Skeletal muscle cell (primary cell): ENCODE measurements around the gene TMEM225B.
"Not testable (repeated sequence)": the region's sequence is repeated elsewhere in the genome, so short reads cannot be mapped to it uniquely, and the experiment has no call there.

Experiments used
- DNase-seq: peaks from one replicate; pipeline ENCODE4 v3.0.0-alpha.2; 2010; ENCODE audit warnings: low read depth
- H3K4me3 ChIP-seq: 2 replicates; pipeline ENCODE4 v1.5.1; 2011; ENCODE audit warnings: low read depth, mild to moderate bottlenecking, control low read depth, low read length, moderate library complexity

TMEM225B gene

GRCh38 chr7:99621271-99621670, 23.2 kb downstream of the TMEM225B start:
- H3K4me3 ChIP-seq, result no peak overlapping the region
- DNase-seq, result no peak

- no peak for DNase-seq
These were observed 24.5 kb downstream of the TMEM225B start for GRCh38 chr7:99622596-99622995.

GRCh38 chr7:99623091-99623693, 25.1 kb downstream of the TMEM225B start:
- no peak overlapping the region for H3K4me3 ChIP-seq
- no peak for DNase-seq

More at GRCh38 chr7:99622596-99622995, 24.5 kb downstream of the TMEM225B start:
- no peak overlapping the region for H3K4me3 ChIP-seq

GRCh38 chr7:99623702-99624447, 25.8 kb downstream of the TMEM225B start:
- H3K4me3 ChIP-seq, result no peak overlapping the region

GRCh38 chr7:99624484-99624883, 26.4 kb downstream of the TMEM225B start:
- DNase-seq, result no peak
- no peak overlapping the region for H3K4me3 ChIP-seq

More at GRCh38 chr7:99623702-99624447, 25.8 kb downstream of the TMEM225B start:
- DNase-seq, result no peak

- DNase-seq, result no peak
- H3K4me3 ChIP-seq, result no peak overlapping the region
These were observed 27.3 kb downstream of the TMEM225B start for GRCh38 chr7:99625321-99625720.

- DNase-seq, result no peak
- H3K4me3 ChIP-seq, result no peak overlapping the region
These were observed 27.9 kb downstream of the TMEM225B start for GRCh38 chr7:99625961-99626360.

GRCh38 chr7:99626661-99627060, 28.6 kb downstream of the TMEM225B start:
- DNase-seq, result no peak
- H3K4me3 ChIP-seq, result no peak overlapping the region

GRCh38 chr7:99627513-99627912, 29.4 kb downstream of the TMEM225B start:
- H3K4me3 ChIP-seq, result no peak overlapping the region
- DNase-seq, result no peak

- no peak for DNase-seq
- H3K4me3 ChIP-seq, result no peak overlapping the region
These were observed 30.7 kb downstream of the TMEM225B start for GRCh38 chr7:99628471-99629465.

GRCh38 chr7:99629643-99630042, 31.6 kb downstream of the TMEM225B start:
- H3K4me3 ChIP-seq, result no peak overlapping the region
- DNase-seq, result no peak

- H3K4me3 ChIP-seq, result no peak overlapping the region
- DNase-seq, result peak; percentile 10
These were observed 33.4 kb downstream of the TMEM225B start for GRCh38 chr7:99631295-99632109.

GRCh38 chr7:99637414-99637813, 39.3 kb downstream of the TMEM225B start:
- DNase-seq, H3K4me3 ChIP-seq: not testable (repeated sequence)

GRCh38 chr7:99638731-99639130, 40.7 kb downstream of the TMEM225B start:
- H3K4me3 ChIP-seq, result no peak overlapping the region
- no peak for DNase-seq

GRCh38 chr7:99639267-99639666, 41.2 kb downstream of the TMEM225B start:
- no peak overlapping the region for H3K4me3 ChIP-seq
- no peak for DNase-seq

GRCh38 chr7:99642027-99642426, 44.0 kb downstream of the TMEM225B start:
- no peak for DNase-seq
- H3K4me3 ChIP-seq, result no peak overlapping the region

- no peak overlapping the region for H3K4me3 ChIP-seq
- DNase-seq, result no peak
These were observed 45.4 kb downstream of the TMEM225B start for GRCh38 chr7:99643464-99643863.

- H3K4me3 ChIP-seq, result no peak overlapping the region
- DNase-seq, result no peak
These were observed 46.4 kb downstream of the TMEM225B start for GRCh38 chr7:99644431-99644830.

- DNase-seq, result no peak
- H3K4me3 ChIP-seq, result no peak overlapping the region
These were observed 47.5 kb downstream of the TMEM225B start for GRCh38 chr7:99645590-99645989.
